PC-9 (cell line): ENCODE results near the gene PTDSS2.

Source experiments
- EZH2 ChIP-seq: fragments of 200-600 bp; sonication (generic); IDR thresholded peaks from 2 replicates; pipeline ENCODE4 v1.8.0; 2017; ENCODE audit warnings: antibody characterized with exemption, low read depth
- TF ChIP-seq, protein P1 (sequence below): fragments of 200-600 bp; sonication (generic); conservative IDR thresholded peaks from 2 replicates; pipeline ENCODE4 v1.6.1; 2017; ENCODE audit warnings: mixed run types, antibody characterized with exemption, mild to moderate bottlenecking, moderate library complexity

DNA sequence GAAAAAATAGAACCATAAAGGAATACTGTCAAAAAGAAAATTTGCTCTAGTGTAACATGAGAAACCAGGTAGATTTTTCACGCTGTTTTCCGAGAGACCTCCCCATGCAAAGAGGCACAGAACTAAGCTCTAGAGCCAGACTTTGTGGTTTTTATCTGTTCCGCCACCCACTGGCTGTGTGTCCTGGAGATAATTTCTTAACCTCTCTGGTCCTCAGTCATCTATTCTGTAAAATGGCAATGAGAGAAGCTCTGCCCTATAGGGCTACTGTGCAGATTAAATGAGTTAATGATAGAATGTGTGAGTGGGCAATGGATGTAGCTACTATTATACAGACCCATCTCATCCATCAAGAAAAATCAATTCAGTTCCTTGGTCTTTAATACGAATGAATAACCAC lies 25.8 kb upstream of the PTDSS2 start:
- TF ChIP-seq, protein P1, sequence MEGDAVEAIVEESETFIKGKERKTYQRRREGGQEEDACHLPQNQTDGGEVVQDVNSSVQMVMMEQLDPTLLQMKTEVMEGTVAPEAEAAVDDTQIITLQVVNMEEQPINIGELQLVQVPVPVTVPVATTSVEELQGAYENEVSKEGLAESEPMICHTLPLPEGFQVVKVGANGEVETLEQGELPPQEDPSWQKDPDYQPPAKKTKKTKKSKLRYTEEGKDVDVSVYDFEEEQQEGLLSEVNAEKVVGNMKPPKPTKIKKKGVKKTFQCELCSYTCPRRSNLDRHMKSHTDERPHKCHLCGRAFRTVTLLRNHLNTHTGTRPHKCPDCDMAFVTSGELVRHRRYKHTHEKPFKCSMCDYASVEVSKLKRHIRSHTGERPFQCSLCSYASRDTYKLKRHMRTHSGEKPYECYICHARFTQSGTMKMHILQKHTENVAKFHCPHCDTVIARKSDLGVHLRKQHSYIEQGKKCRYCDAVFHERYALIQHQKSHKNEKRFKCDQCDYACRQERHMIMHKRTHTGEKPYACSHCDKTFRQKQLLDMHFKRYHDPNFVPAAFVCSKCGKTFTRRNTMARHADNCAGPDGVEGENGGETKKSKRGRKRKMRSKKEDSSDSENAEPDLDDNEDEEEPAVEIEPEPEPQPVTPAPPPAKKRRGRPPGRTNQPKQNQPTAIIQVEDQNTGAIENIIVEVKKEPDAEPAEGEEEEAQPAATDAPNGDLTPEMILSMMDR, result no peak
- no peak for TF ChIP-seq EZH2
